Head of caudate nucleus (tissue), 42 donors: ENCODE measurements around the gene ABCC12.

Experiments
- DNase-seq, 42 donors: peaks; one replicate each; pipeline versions ENCODE4 v3.0.0 to v3.0.0-alpha.2; 2020 to 2021; ENCODE audit warnings: mixed read lengths in 7 of 42
- intact Hi-C: fragments of 100-400 bp; cut with DNase I; formaldehyde crosslinking; loops from one replicate; pipeline ENCODE4 v1.15.0; 2022

Gene ABCC12

GRCh38 chr16:48114410-48114809 is 41.4 kb downstream of the ABCC12 start:
- no peak for DNase-seq
- intact Hi-C loops: no loop called here

DNA sequence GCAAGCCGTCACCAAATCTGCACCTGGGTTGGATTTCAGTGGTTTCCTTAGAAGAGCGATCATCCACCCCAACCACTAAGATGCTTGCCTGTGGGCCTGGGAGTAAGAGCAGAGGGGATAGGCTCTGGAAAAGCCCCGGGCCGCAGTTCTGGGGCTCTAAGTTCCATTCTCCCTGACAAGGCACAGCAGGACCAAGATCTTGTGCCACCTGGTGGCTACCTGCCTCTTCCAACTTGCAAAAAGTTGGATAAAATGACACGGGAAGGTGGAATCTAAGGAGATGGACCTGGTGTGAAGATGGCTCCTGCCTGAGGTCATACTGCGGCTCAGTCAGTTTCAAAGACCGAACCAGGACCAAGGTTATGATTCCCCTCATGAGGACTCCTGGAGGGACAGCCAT is 42.3 kb downstream of the ABCC12 start:
- intact Hi-C loops: no loop called here

GRCh38 chr16:48113001-48113400 is 42.8 kb downstream of the ABCC12 start:
- intact Hi-C loops: no loop called here
- DNase-seq: no peak

More for the DNA sequence above, 42.3 kb downstream of the ABCC12 start:
- DNase-seq: no peak

- DNase-seq: no peak
- intact Hi-C loops: no loop called here
These were observed 43.2 kb downstream of the ABCC12 start for GRCh38 chr16:48112600-48112999.

DNA sequence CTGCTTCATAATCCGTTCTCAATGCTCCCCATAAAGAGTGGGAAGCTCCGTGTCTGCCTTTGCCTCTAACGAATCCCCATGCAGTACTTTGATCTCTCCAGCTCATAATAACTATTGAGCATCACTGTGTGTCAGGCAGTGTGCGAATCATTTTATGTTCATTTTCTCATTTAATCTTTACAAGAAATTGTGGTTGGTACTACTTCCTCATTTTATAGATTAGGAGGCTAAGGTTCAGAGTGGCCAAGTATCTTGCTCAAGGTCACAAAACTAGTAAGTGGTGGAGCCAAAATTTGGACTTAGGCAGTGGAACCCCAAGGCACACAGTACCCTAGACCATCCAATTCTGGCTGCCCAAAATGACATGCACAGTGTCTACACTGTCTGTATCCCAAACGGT is 44.8 kb downstream of the ABCC12 start:
- DNase-seq: no peak
- intact Hi-C loops: no loop called here

GRCh38 chr16:48110000-48110399 is 45.8 kb downstream of the ABCC12 start:
- intact Hi-C loops: no loop called here
- DNase-seq: no peak

DNA sequence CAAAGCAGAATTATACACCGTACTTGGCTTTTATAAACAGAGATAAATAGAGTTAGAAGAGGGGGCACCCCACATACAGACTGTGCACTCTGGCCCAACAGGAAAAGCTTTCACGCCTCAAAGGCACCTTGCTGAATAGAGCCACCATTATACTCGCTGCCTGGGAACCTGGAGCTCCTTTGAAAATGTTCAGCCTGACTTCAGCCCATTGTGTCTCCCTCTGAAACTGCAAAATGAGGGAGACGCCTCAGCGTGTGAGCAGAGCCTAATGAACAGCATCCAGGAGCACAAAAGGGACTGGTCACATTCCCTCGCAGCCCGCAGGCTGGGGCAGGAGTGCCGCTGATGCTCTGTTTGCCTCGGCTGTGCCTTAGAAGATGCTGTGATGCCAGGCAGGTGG is 46.3 kb downstream of the ABCC12 start:
- intact Hi-C loops: no loop called here
- no peak for DNase-seq

DNA sequence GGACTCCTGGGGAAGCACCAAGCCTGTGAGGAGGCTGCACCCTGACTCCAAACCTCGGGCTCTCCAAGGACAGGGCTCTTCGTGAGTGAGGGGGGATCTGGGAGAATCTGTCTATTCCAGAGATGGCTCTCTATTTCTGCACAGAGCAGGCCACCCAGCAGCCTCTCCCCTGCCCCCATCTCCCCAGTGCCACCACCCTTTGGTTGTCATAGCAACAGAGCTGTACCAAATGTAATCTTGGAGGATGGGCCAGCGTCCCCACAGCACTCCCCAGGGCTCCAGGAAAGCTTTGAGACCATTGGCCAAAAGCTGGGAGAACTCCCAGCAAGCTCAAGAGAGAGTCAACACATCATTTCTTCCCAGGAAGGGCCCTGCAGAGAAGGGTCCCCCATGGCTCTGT is 49.3 kb downstream of the ABCC12 start:
- peak in 22 of 42 donors; percentile 11 to 56 (median 22) for DNase-seq
- intact Hi-C loops: no loop called here
